HEK293T (cell line): ENCODE measurements around the gene TRIM47.

Experiments
- CTCF ChIA-PET: fragments of 350-600 bp; formaldehyde crosslinking; extraction: SDS; loops from one replicate; lab custom pipeline; 2021; ENCODE audit warnings: antibody characterized with exemption, inconsistent platforms; lab: Yijun Ruan, JAX
- POLR2A ChIA-PET: fragments of 350-600 bp; formaldehyde crosslinking; extraction: SDS; loops from one replicate; lab custom pipeline; 2020; ENCODE audit warnings: antibody characterized with exemption, inconsistent platforms; lab: Yijun Ruan, JAX
- DNase-seq: peaks from one replicate; pipeline ENCODE4 v3.0.0; 2012; ENCODE audit warnings: mixed read lengths; ENCODE audit errors: extremely low spot score
- ARNT ChIP-seq: fragments of 450-650 bp; IDR thresholded peaks from 2 replicates; pipeline ENCODE4 v1.6.1; 2017; ENCODE audit warnings: mild to moderate bottlenecking
- BHLHE40 ChIP-seq: fragments of 450-650 bp; IDR thresholded peaks from 2 replicates; pipeline ENCODE4 v1.6.1; 2016; ENCODE audit warnings: mild to moderate bottlenecking, moderate library complexity, borderline replicate concordance
- CTBP1 ChIP-seq: fragments of 450-650 bp; IDR thresholded peaks from 2 replicates; pipeline ENCODE4 v1.6.1; 2016; ENCODE audit warnings: borderline replicate concordance
- ELF4 ChIP-seq: fragments of 450-650 bp; IDR thresholded peaks from 2 replicates; pipeline ENCODE4 v1.6.1; 2017; ENCODE audit warnings: antibody characterized with exemption
- FOXA1 ChIP-seq: fragments of 450-650 bp; IDR thresholded peaks from 2 replicates; pipeline ENCODE4 v1.6.1; 2016; ENCODE audit warnings: mild to moderate bottlenecking
- FOXK2 ChIP-seq: fragments of 450-650 bp; IDR thresholded peaks from 2 replicates; pipeline ENCODE4 v1.6.1; 2016; ENCODE audit warnings: mild to moderate bottlenecking
- FOXM1 ChIP-seq: fragments of 450-650 bp; IDR thresholded peaks from 2 replicates; pipeline ENCODE4 v1.6.1; 2017; ENCODE audit warnings: mild to moderate bottlenecking, borderline replicate concordance
- HDGF ChIP-seq: fragments of 450-650 bp; IDR thresholded peaks from 2 replicates; pipeline ENCODE4 v1.6.1; 2017; ENCODE audit warnings: antibody characterized with exemption, borderline replicate concordance
- L3MBTL2 ChIP-seq: fragments of 450-650 bp; conservative IDR thresholded peaks from 2 replicates; pipeline ENCODE4 v1.6.1; 2016; ENCODE audit warnings: mild to moderate bottlenecking
- LEF1 ChIP-seq: fragments of 450-650 bp; IDR thresholded peaks from 2 replicates; pipeline ENCODE4 v1.6.1; 2017; ENCODE audit warnings: mild to moderate bottlenecking, borderline replicate concordance
- NFRKB ChIP-seq: fragments of 450-650 bp; IDR thresholded peaks from 2 replicates; pipeline ENCODE4 v1.6.1; 2016; ENCODE audit warnings: mild to moderate bottlenecking, moderate library complexity
- SP1 ChIP-seq: fragments of 450-650 bp; IDR thresholded peaks from 2 replicates; pipeline ENCODE4 v1.6.1; 2017
- SUZ12 ChIP-seq: fragments of 450-650 bp; IDR thresholded peaks from 2 replicates; pipeline ENCODE4 v1.6.1; 2016; ENCODE audit warnings: mild to moderate bottlenecking
- TARDBP ChIP-seq: fragments of 450-650 bp; IDR thresholded peaks from 2 replicates; pipeline ENCODE4 v1.6.1; 2016
- ZNF384 ChIP-seq: fragments of 450-650 bp; IDR thresholded peaks from 2 replicates; pipeline ENCODE4 v1.6.1; 2016
- TF ChIP-seq, protein P1 (sequence below): fragments of 450-650 bp; IDR thresholded peaks from 2 replicates; pipeline ENCODE4 v1.6.1; 2016

Gene TRIM47

DNA sequence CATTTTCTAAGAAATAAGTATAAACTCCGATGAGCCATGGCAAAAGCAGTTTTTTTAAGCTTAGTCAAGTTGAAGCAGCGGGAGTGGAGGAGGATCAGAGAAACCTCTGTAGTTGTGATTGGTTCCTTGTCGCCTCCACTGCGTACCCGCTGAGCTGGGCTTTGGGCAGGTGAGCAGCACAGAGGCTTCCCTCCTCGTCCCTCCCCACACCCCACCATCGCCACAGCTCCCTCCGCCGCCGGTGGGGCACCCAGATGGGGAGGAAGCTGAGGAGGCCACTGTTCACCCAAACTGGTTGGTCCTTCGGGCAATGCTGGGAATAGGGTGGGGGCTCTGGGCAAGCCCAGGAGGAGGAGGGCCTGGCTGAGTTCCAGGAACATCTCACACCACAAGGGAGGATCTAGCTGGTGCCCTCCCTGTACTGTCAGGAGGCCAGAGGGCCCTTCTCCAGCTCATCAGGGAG is 31.5 kb upstream of the TRIM47 start:
- ChIA-PET POLR2A (interaction anchor here (0.6 to 1.6 kb wide), 2 partner anchors 70 to 130 kb away, joined by 3 to 6 read pairs; no protein-coding TSS in a partner anchor), CTCF (interaction anchor here (0.7 to 1.2 kb wide), 2 partner anchors 89 to 96 kb away, joined by 3 to 5 read pairs; no protein-coding TSS in a partner anchor)
- DNase-seq = no peak
- no peak for TF ChIP-seq CTBP1
- no peak for TF ChIP-seq ELF4
- no peak for TF ChIP-seq ARNT
- no peak for TF ChIP-seq HDGF
- TF ChIP-seq FOXM1 = no peak
- no peak for TF ChIP-seq L3MBTL2
- no peak for TF ChIP-seq FOXK2
- no peak for TF ChIP-seq NFRKB
- no peak for TF ChIP-seq ZNF384
- TF ChIP-seq SP1 = no peak
- TF ChIP-seq SUZ12 = no peak
- TF ChIP-seq TARDBP = no peak

GRCh38 chr17:75909051-75909811 is 30.9 kb upstream of the TRIM47 start:
- no peak for DNase-seq
- POLR2A ChIA-PET = interaction anchor here (1.6 kb wide), 1 partner anchor 129 kb away, joined by 6 read pairs; no protein-coding TSS in a partner anchor

DNA sequence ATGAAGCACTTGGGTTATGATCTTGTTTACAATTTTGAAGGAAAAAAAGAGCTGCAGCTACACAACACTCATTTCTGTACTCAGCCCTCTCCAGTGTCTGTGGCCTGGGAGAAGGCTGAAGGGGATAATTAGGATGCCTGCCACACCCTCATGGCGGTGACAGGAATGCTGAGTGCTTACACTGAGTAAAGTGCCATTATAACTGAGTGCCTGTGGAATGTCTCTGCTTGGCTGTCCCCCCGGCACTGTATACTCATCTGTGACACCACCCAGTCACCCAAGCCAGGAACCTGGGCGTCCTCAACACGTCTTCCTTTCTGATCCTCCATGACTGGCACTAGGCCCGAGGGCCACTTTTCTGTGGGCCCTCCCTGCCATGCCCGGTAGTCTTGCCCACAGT is 29.8 kb upstream of the TRIM47 start:
- DNase-seq = no peak
- CTCF ChIA-PET = interaction anchor here (0.6 kb wide), 1 partner anchor 200 kb away, joined by 3 read pairs; no protein-coding TSS in a partner anchor
- POLR2A ChIA-PET = interaction anchor here (1.3 kb wide), 1 partner anchor 10 kb away, joined by 4 read pairs; no protein-coding TSS in a partner anchor
- TF ChIP-seq, protein P1, sequence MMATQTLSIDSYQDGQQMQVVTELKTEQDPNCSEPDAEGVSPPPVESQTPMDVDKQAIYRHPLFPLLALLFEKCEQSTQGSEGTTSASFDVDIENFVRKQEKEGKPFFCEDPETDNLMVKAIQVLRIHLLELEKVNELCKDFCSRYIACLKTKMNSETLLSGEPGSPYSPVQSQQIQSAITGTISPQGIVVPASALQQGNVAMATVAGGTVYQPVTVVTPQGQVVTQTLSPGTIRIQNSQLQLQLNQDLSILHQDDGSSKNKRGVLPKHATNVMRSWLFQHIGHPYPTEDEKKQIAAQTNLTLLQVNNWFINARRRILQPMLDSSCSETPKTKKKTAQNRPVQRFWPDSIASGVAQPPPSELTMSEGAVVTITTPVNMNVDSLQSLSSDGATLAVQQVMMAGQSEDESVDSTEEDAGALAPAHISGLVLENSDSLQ = no peak
- TF ChIP-seq HDGF (no peak), SUZ12 (no peak), SP1 (no peak), NFRKB (no peak), FOXM1 (no peak), TARDBP (no peak), ELF4 (no peak), BHLHE40 (no peak), L3MBTL2 (no peak), CTBP1 (no peak), ARNT (no peak), FOXK2 (no peak)

More at GRCh38 chr17:75909051-75909811, 30.9 kb upstream of the TRIM47 start:
- CTCF ChIA-PET = interaction anchor here (0.7 to 1.2 kb wide), 2 partner anchors 89 to 97 kb away, joined by 3 to 5 read pairs; no protein-coding TSS in a partner anchor
- no peak for TF ChIP-seq L3MBTL2
- TF ChIP-seq, protein P1 = no peak
- no peak for TF ChIP-seq FOXK2
- TF ChIP-seq ZNF384 = no peak
- TF ChIP-seq LEF1 = no peak
- TF ChIP-seq SUZ12 = no peak
- TF ChIP-seq ELF4 = no peak
- no peak for TF ChIP-seq BHLHE40
- TF ChIP-seq SP1 = no peak
- TF ChIP-seq FOXA1 = no peak
- no peak for TF ChIP-seq FOXM1
- TF ChIP-seq NFRKB = no peak
- TF ChIP-seq HDGF = no peak
- no peak for TF ChIP-seq TARDBP

DNA sequence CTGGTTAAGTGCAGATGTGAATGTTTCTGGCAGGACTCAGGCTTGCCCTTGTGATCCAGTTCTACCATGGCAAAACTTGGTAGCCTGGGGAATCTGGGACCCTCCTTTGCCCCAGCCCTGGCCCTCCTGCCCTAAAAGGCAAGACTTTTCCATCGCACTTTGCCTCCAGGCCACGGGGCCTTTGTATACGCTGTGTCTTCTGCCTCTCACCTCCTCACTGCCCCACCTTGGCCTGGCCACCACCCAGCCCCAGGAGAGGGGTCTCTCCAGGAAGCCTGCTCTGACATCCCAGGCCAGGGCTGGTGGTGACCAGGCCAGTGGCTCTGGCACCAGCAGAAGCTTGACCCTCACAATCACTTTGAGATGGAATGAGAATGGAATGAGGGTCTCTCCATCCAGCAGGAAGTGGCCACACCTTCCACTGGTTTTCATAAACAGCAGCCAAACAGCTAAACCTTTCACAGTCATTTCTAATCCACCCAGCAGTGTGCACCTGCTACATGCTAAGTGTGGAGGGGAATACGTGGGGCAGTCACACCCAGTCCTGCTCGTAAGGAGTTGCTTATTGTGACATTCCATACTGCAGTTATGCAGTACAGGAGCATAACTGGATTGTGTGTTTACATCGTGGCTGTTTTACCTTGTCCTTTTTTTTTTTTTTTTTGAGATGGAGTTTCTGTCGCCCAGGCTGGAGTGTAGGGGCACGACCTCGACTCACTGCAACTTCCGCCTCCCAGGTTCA is 27.9 kb upstream of the TRIM47 start:
- CTCF ChIA-PET = interaction anchor here (0.6 to 3.2 kb wide), 8 partner anchors 9 to 196 kb away, joined by 3 to 22 read pairs (median 4); partner anchors contain the start of gene TRIM65
- POLR2A ChIA-PET = interaction anchor here (1.1 to 3.2 kb wide), 6 partner anchors 10 to 99 kb away, joined by 3 to 22 read pairs (median 11); partner anchors contain the start of genes FBF1 and TRIM65
- TF ChIP-seq L3MBTL2 (no peak), SP1 (no peak), ZNF384 (no peak)
- DNase-seq = no peak

- peak; percentile 99 for DNase-seq
- TF ChIP-seq SUZ12 (no peak), ELF4 (peak; percentile 78), TARDBP (no peak), HDGF (peak; percentile 91; the same call in 1 of the 2 replicates), LEF1 (peak; percentile 30; the same call in 1 of the 2 replicates)
- ChIA-PET POLR2A (interaction anchor here (0.6 to 3.2 kb wide), 22 partner anchors 9 to 306 kb away, joined by 3 to 22 read pairs (median 5); partner anchors contain the start of genes ACOX1, CDK3, FBF1 and TEN1), CTCF (interaction anchor here (0.6 to 3.2 kb wide), 12 partner anchors 8 to 125 kb away, joined by 3 to 22 read pairs (median 4); partner anchors contain the start of genes TRIM65 and WBP2)
Measured at GRCh38 chr17:75904749-75905521, 26.6 kb upstream of the TRIM47 start, which contains the start of gene MRPL38. MRPL38 (minus strand) TSS chr17:75904884; CDS start chr17:75904875, 9 bp downstream.

GRCh38 chr17:75902406-75902805 is 24.0 kb upstream of the TRIM47 start:
- no peak for DNase-seq
- TF ChIP-seq ARNT = no peak
- no peak for TF ChIP-seq NFRKB
- TF ChIP-seq FOXK2 = no peak
- no peak for TF ChIP-seq SUZ12
- TF ChIP-seq SP1 = no peak
- CTCF ChIA-PET = no interaction called here
- POLR2A ChIA-PET = no interaction called here
